GM20431 (cell line): ENCODE measurements around the gene APC2.

Source experiments
- in situ Hi-C: fragments of 300-500 bp; cut with MseI, MboI; formaldehyde crosslinking; loops from one replicate; pipeline ENCODE4 v1.15.0; 2020; ENCODE audit warnings: low sequenced_read_pairs; ENCODE audit not compliant: unreplicated experiment

The APC2 gene

GRCh38 chr19:1445932-1446712, 3.8 kb upstream of the APC2 start:
- in situ Hi-C loops, result no loop called here

GRCh38 chr19:1446713-1447481, 3.0 kb upstream of the APC2 start:
- in situ Hi-C loops, result no loop called here

GRCh38 chr19:1447504-1447903, 2.4 kb upstream of the APC2 start:
- in situ Hi-C loops, result no loop called here

- in situ Hi-C loops, result no loop called here
Observed at GRCh38 chr19:1447944-1448343, 2.0 kb upstream of the APC2 start.

GRCh38 chr19:1450735-1451731, 1.1 kb downstream of the APC2 start:
- in situ Hi-C loops, result no loop called here

GRCh38 chr19:1451916-1452801, 2.2 kb downstream of the APC2 start:
- in situ Hi-C loops, result no loop called here

- in situ Hi-C loops, result no loop called here
Observed at GRCh38 chr19:1452802-1453524, 3.0 kb downstream of the APC2 start.

- in situ Hi-C loops, result no loop called here
Observed at GRCh38 chr19:1453525-1454364, 3.8 kb downstream of the APC2 start.

- in situ Hi-C loops, result no loop called here
Observed at GRCh38 chr19:1455002-1455335, 5.0 kb downstream of the APC2 start.

- in situ Hi-C loops, result no loop called here
Observed at GRCh38 chr19:1455336-1456120, 5.6 kb downstream of the APC2 start.

- in situ Hi-C loops, result no loop called here
Observed at GRCh38 chr19:1456121-1456900, 6.4 kb downstream of the APC2 start.

- in situ Hi-C loops, result no loop called here
Observed at GRCh38 chr19:1457031-1457739, 7.3 kb downstream of the APC2 start.

GRCh38 chr19:1457892-1458291, 8.0 kb downstream of the APC2 start:
- in situ Hi-C loops, result no loop called here

GRCh38 chr19:1459479-1459878, 9.6 kb downstream of the APC2 start:
- in situ Hi-C loops, result no loop called here

- in situ Hi-C loops, result no loop called here
Observed at GRCh38 chr19:1460033-1460995, 10.4 kb downstream of the APC2 start.
